Mucosa of descending colon (tissue), 3 donors: ENCODE measurements around the gene PHB1. TPM values are rescaled to one million over a fixed set of nuclear protein-coding genes. Genes with fewer than 3 reads are reported as not detected.

ENCODE experiments used
- ATAC-seq: fragments of 200-7000 bp; cut with Tn5 transposase; one replicate; pipeline ENCODE4 v1.9.1; 2020; ENCODE audit warnings: mild to moderate bottlenecking, moderate library complexity
- DNase-seq, 3 donors: peaks; one replicate each; pipeline ENCODE4 v3.0.0-alpha.2; 2020
- H3K36me3 ChIP-seq: fragments of 200-600 bp; one replicate; pipeline ENCODE4 v1.8.0; 2021; ENCODE audit warnings: low read depth, mild to moderate bottlenecking
- H3K4me1 ChIP-seq: fragments of 200-600 bp; one replicate; pipeline ENCODE4 v1.8.0; 2021; ENCODE audit warnings: low read depth, mild to moderate bottlenecking
- H3K4me3 ChIP-seq: fragments of 200-600 bp; one replicate; pipeline ENCODE4 v1.8.0; 2021; ENCODE audit warnings: mild to moderate bottlenecking
- H3K9me3 ChIP-seq: fragments of 200-600 bp; one replicate; pipeline ENCODE4 v1.8.0; 2021; ENCODE audit warnings: mild to moderate bottlenecking
- CTCF ChIP-seq: fragments of 200-600 bp; IDR thresholded peaks from one replicate; pipeline ENCODE4 v1.8.0; 2022; ENCODE audit warnings: antibody characterized with exemption, mild to moderate bottlenecking
- intact Hi-C, 2 donors: fragments of 100-400 bp; cut with DNase I in 1 of 2; cut with micrococcal nuclease in 1 of 2; formaldehyde crosslinking; loops; one replicate each; pipeline versions ENCODE4 v1.11.0 to v1.11.1; 2022; cut with DNase I, micrococcal nuclease
- total RNA-seq, 3 donors: library from RNA; stranded (reverse); fragmentation: NEBNext Ultra II Directional in 2 of 3; extraction: Animal tissue kit (Norgen Biotek cat#: 25700) in 2 of 3; gene quantifications; one replicate each; pipeline versions ENCODE4 v1.2.1 to v1.2.4, GENCODE V29; 2021 to 2023
- donor health status: DM: no; HTN: no; CAD: no; lungs with moderate emphysema.
- donor health status: DM: no; HTN: no; CAD: no.
- donor health status: DM: no; HTN: yes; CAD: no.

PHB1 gene
- total RNA-seq, 3 donors from 2014 or later = 173 to 227 (median 216) TPM

GRCh38 chr17:49439305-49439672 is 24.6 kb upstream of the PHB1 start:
- Histone ChIP-seq H3K9me3 (no peaks in the 10 kb centered on the region), H3K36me3 (no peaks in the 10 kb centered on the region), H3K4me1 (no peaks in the 10 kb centered on the region), H3K4me3 (no peak overlapping the region)
- intact Hi-C loops = loop anchor here (5.0 to 10.0 kb wide), 2 partner anchors 116 to 118 kb away; no protein-coding TSS in a partner anchor
- DNase-seq = no peak
- no peak for TF ChIP-seq CTCF
- ATAC-seq = no peak

GRCh38 chr17:49438436-49439278 is 24.0 kb upstream of the PHB1 start:
- TF ChIP-seq CTCF = no peak
- no peak for ATAC-seq
- Histone ChIP-seq H3K4me1 (no peaks in the 10 kb centered on the region), H3K4me3 (no peak overlapping the region), H3K9me3 (no peaks in the 10 kb centered on the region), H3K36me3 (no peaks in the 10 kb centered on the region)
- intact Hi-C loops = loop anchor here (5.0 to 10.0 kb wide), 2 partner anchors 116 to 119 kb away; no protein-coding TSS in a partner anchor
- DNase-seq = no peak

- Histone ChIP-seq H3K4me1 (no peaks in the 10 kb centered on the region), H3K36me3 (no peaks in the 10 kb centered on the region), H3K4me3 (no peak overlapping the region), H3K9me3 (no peaks in the 10 kb centered on the region)
- intact Hi-C loops = loop anchor here (5.0 to 10.0 kb wide), 2 partner anchors 117 to 119 kb away; no protein-coding TSS in a partner anchor
- DNase-seq (no peak), ATAC-seq (no peak)
- TF ChIP-seq CTCF = no peak
These were observed 23.2 kb upstream of the PHB1 start for GRCh38 chr17:49437696-49438435.

GRCh38 chr17:49436174-49436573 is 21.5 kb upstream of the PHB1 start:
- ATAC-seq = no peak
- TF ChIP-seq CTCF = no peak
- intact Hi-C loops = loop anchor here (5.0 to 10.0 kb wide), 2 partner anchors 119 to 121 kb away; no protein-coding TSS in a partner anchor

GRCh38 chr17:49435671-49436029 is 21.0 kb upstream of the PHB1 start:
- ATAC-seq = no peak
- H3K36me3 ChIP-seq = no peaks in the 10 kb centered on the region
- intact Hi-C loops = loop anchor here (5.0 to 10.0 kb wide), 2 partner anchors 119 to 122 kb away; no protein-coding TSS in a partner anchor
- H3K4me3 ChIP-seq = no peak overlapping the region
- no peak for DNase-seq
- no peaks in the 10 kb centered on the region for H3K9me3 ChIP-seq
- TF ChIP-seq CTCF = no peak
- H3K4me1 ChIP-seq = no peaks in the 10 kb centered on the region

More at GRCh38 chr17:49436174-49436573, 21.5 kb upstream of the PHB1 start:
- no peaks in the 10 kb centered on the region for H3K9me3 ChIP-seq
- H3K36me3 ChIP-seq = no peaks in the 10 kb centered on the region
- no peak for DNase-seq
- H3K4me1 ChIP-seq = no peaks in the 10 kb centered on the region
- no peak overlapping the region for H3K4me3 ChIP-seq
